H9 (cell line): ENCODE data around the gene MRPS18B. TPM values are rescaled to one million over a fixed set of nuclear protein-coding genes. Genes with fewer than 3 reads are reported as not detected.
A peak's percentile ranks its signal among the peaks of the same experiment; 100 is the strongest.

Experiments
- DNase-seq: peaks from one replicate; pipeline ENCODE4 v3.0.0-alpha.2; 2017
- H2AFZ ChIP-seq: one replicate; pipeline ENCODE4 v1.6.1; 2013; ENCODE audit warnings: mild to moderate bottlenecking, low read length, control low read depth, moderate library complexity
- H2AK5ac ChIP-seq: 2 replicates; pipeline ENCODE4 v1.6.1; 2013; ENCODE audit warnings: low read length, control low read depth, mixed read lengths; ENCODE audit not compliant: insufficient read length
- H2BK120ac ChIP-seq: one replicate; pipeline ENCODE4 v1.6.1; 2013; ENCODE audit warnings: low read depth, mild to moderate bottlenecking, low read length, control low read depth, inconsistent platforms; ENCODE audit not compliant: poor library complexity, severe bottlenecking
- H2BK12ac ChIP-seq: 2 replicates; pipeline ENCODE4 v1.6.1; 2013; ENCODE audit warnings: low read length, control low read depth, mixed read lengths, low read depth; ENCODE audit not compliant: insufficient read length
- H2BK15ac ChIP-seq: 2 replicates; pipeline ENCODE4 v1.6.1; 2013; ENCODE audit warnings: low read depth, low read length, control low read depth
- H2BK20ac ChIP-seq: one replicate; pipeline ENCODE4 v1.6.1; 2013; ENCODE audit warnings: low read depth, mild to moderate bottlenecking, low read length, control low read depth, inconsistent platforms; ENCODE audit not compliant: poor library complexity, severe bottlenecking
- H2BK5ac ChIP-seq: 2 replicates; pipeline ENCODE4 v1.6.1; 2013; ENCODE audit warnings: low read length, control low read depth, mixed read lengths; ENCODE audit not compliant: insufficient read length
- H3K14ac ChIP-seq: 2 replicates; pipeline ENCODE4 v1.6.1; 2013; ENCODE audit warnings: low read length, control low read depth; ENCODE audit not compliant: insufficient read depth
- H3K18ac ChIP-seq: 2 replicates; pipeline ENCODE4 v1.6.1; 2013; ENCODE audit warnings: low read depth, mild to moderate bottlenecking, mixed read lengths, low read length, control low read depth; ENCODE audit not compliant: insufficient read length
- H3K23ac ChIP-seq: 2 replicates; pipeline ENCODE4 v1.6.1; 2013; ENCODE audit warnings: low read length, control low read depth, mixed read lengths, low read depth; ENCODE audit not compliant: insufficient read length
- H3K23me2 ChIP-seq: 2 replicates; pipeline ENCODE4 v1.6.1; 2013; ENCODE audit warnings: low read depth, mild to moderate bottlenecking, mixed read lengths, low read length, control low read depth; ENCODE audit not compliant: insufficient read length, poor library complexity, severe bottlenecking
- H3K27ac ChIP-seq: 2 replicates; pipeline ENCODE4 v1.5.1; 2013; ENCODE audit warnings: low read length, control low read depth, mixed read lengths, low read depth; ENCODE audit not compliant: insufficient read length
- H3K27me3 ChIP-seq: 2 replicates; pipeline ENCODE4 v1.6.1; 2013; ENCODE audit warnings: low read length, control low read depth, inconsistent platforms; ENCODE audit not compliant: insufficient read depth
- H3K4ac ChIP-seq: 2 replicates; pipeline ENCODE4 v1.6.1; 2013; ENCODE audit warnings: low read depth, mild to moderate bottlenecking, control low read depth, inconsistent platforms, low read length, moderate library complexity
- H3K4me1 ChIP-seq: 2 replicates; pipeline ENCODE4 v1.6.1; 2013; ENCODE audit warnings: low read length, control low read depth, inconsistent platforms; ENCODE audit not compliant: insufficient read depth
- H3K4me2 ChIP-seq: 2 replicates; pipeline ENCODE4 v1.6.1; 2013; ENCODE audit warnings: low read length, control low read depth, mixed read lengths; ENCODE audit not compliant: insufficient read length, insufficient read depth
- H3K56ac ChIP-seq: 2 replicates; pipeline ENCODE4 v1.6.1; 2013; ENCODE audit warnings: low read depth, mild to moderate bottlenecking, mixed read lengths, low read length, control low read depth; ENCODE audit not compliant: insufficient read length
- H3K79me1 ChIP-seq: 2 replicates; pipeline ENCODE4 v1.6.1; 2013; ENCODE audit warnings: low read depth, mild to moderate bottlenecking, moderate library complexity, low read length, control low read depth, inconsistent platforms; ENCODE audit not compliant: insufficient read depth, poor library complexity, severe bottlenecking
- H3K79me2 ChIP-seq: 2 replicates; pipeline ENCODE4 v1.6.1; 2013; ENCODE audit warnings: low read length, control low read depth, inconsistent platforms; ENCODE audit not compliant: insufficient read depth
- H3K9ac ChIP-seq: 2 replicates; pipeline ENCODE4 v1.6.1; 2013; ENCODE audit warnings: low read length, control low read depth, mixed read lengths; ENCODE audit not compliant: insufficient read length; ENCODE audit errors: extremely low read depth
- H3K9me3 ChIP-seq: one replicate; pipeline ENCODE4 v1.6.1; 2013; ENCODE audit warnings: low read depth, low read length, inconsistent platforms; ENCODE audit not compliant: control insufficient read depth
- H3T11ph ChIP-seq: one replicate; pipeline ENCODE4 v1.6.1; 2013; ENCODE audit warnings: mild to moderate bottlenecking, low read length, control low read depth, inconsistent platforms
- H4K20me1 ChIP-seq: one replicate; pipeline ENCODE4 v1.6.1; 2013; ENCODE audit not compliant: control insufficient read depth, insufficient read length, insufficient read depth
- H4K5ac ChIP-seq: 2 replicates; pipeline ENCODE4 v1.6.1; 2013; ENCODE audit warnings: low read depth, mild to moderate bottlenecking, mixed read lengths, low read length, control low read depth; ENCODE audit not compliant: insufficient read length
- H4K8ac ChIP-seq: replicated peaks from 2 replicates; pipeline ENCODE4 v1.6.1; 2013; ENCODE audit warnings: low read length, control low read depth, mixed read lengths, low read depth; ENCODE audit not compliant: insufficient read length
- H4K91ac ChIP-seq: 2 replicates; pipeline ENCODE4 v1.6.1; 2013; ENCODE audit warnings: low read depth, mild to moderate bottlenecking, moderate library complexity, mixed read lengths, low read length, control low read depth; ENCODE audit not compliant: insufficient read length
- H3K27ac Mint-ChIP-seq, 3 experiments: 2 replicates in 2 of 3; 3 replicates in 1 of 3; pipeline ENCODE4 v1.8.0; 2020 to 2021; ENCODE audit warnings: mixed read lengths in 3 of 3, mild to moderate bottlenecking in 1 of 3, moderate library complexity in 1 of 3
- H3K27me3 Mint-ChIP-seq: 2 replicates; pipeline ENCODE4 v1.8.0; 2021; ENCODE audit warnings: low read depth, mild to moderate bottlenecking, moderate library complexity, mixed read lengths
- H3K36me3 Mint-ChIP-seq, 3 experiments: 2 replicates in 2 of 3; 3 replicates in 1 of 3; pipeline ENCODE4 v1.8.0; 2020 to 2021; ENCODE audit warnings: low read depth in 3 of 3, mixed read lengths in 3 of 3; ENCODE audit not compliant: insufficient read depth in 1 of 3
- H3K4me1 Mint-ChIP-seq, 2 experiments: 2 replicates each; pipeline ENCODE4 v1.8.0; 2020; ENCODE audit warnings: mixed read lengths in 2 of 2
- H3K4me3 Mint-ChIP-seq, 2 experiments: 2 replicates in 1 of 2; 3 replicates in 1 of 2; pipeline ENCODE4 v1.8.0; 2020 to 2021; ENCODE audit warnings: mild to moderate bottlenecking in 2 of 2, mixed read lengths in 2 of 2, moderate library complexity in 1 of 2
- H3K9me3 Mint-ChIP-seq, 2 experiments: 2 replicates in 1 of 2; 3 replicates in 1 of 2; pipeline ENCODE4 v1.8.0; 2020; ENCODE audit warnings: mild to moderate bottlenecking in 2 of 2, mixed read lengths in 2 of 2, moderate library complexity in 1 of 2
- total RNA-seq: library from RNA; stranded (reverse); gene quantifications from 2 replicates; pipeline ENCODE4 v1.2.1, GENCODE V29; 2021
- TF ChIP-seq, protein P1 (sequence below): fragments of 200-600 bp; sonication (generic); conservative IDR thresholded peaks from 3 replicates; pipeline ENCODE4 v1.8.0; 2021; ENCODE audit warnings: antibody characterized with exemption, mild to moderate bottlenecking

Gene MRPS18B
- total RNA-seq, 1 experiment from 2014 or later: 54.0 TPM

DNA sequence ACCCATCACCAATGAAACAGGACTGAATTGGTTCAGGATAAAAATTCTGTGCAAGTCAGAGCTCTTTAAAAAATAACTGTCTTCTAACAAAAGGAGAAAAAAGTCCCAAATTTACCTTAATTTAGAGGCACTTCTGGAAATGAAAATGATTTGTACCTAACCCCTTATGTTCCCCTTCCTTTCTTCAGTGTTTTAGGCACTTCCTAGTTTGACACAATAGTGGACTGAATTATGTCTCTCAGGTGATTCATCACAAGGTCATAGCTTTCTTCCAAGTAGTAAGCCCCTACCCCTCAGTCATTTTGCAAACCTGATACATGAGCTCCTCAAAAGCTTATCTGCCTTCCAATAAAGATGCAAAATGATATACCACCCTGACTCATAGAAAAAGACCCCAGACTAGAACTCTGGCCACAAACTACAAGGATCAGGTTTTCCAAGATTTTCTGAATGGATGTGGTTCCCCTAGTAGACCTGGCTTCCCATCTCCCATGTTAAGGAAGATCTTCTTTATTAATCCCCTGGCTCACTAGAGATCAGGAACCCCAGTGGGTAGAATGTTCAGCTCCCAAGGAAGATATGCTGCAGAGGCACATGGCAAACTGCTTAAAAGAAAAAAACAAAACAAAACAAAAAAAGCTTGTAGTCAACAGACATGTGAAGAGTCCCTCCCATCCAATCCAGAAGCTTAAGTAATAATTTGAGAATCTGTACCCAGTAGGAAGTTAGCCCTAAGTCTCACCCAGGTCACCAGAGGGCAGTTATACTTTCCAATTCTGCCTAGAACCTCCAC is 4.2 kb upstream of the MRPS18B start:
- H3K27ac Mint-ChIP-seq: peak overlapping the region; percentile 46 to 88 (median 79); a peak in 6 of 7 replicates
- Histone ChIP-seq H3K27ac (no peak overlapping the region), H3K79me1 (peaks cover 1% of the 10 kb centered on the region), H2BK20ac (no peak overlapping the region), H4K91ac (no peak overlapping the region), H3K4ac (no peak overlapping the region), H3K79me2 (peaks cover 2% of the 10 kb centered on the region; the same call in 1 of the 2 replicates), H4K8ac (no peak overlapping the region), H3K4me1 (peaks cover 4% of the 10 kb centered on the region; the same call in 1 of the 2 replicates), H3K9ac (no peak overlapping the region), H2AFZ (no peak overlapping the region), H3K23me2 (peaks cover 20% of the 10 kb centered on the region), H4K5ac (no peak overlapping the region), H2BK12ac (no peak overlapping the region), H2BK15ac (no peak overlapping the region), H3K18ac (no peak overlapping the region), H3K23ac (no peak overlapping the region), H2BK120ac (no peak overlapping the region), H3K4me2 (peak overlapping the region; percentile 89), H4K20me1 (no peaks in the 10 kb centered on the region), H3T11ph (no peak overlapping the region), H3K14ac (no peak overlapping the region), H2BK5ac (no peak overlapping the region), H3K27me3 (no peaks in the 10 kb centered on the region), H3K56ac (no peak overlapping the region), H3K9me3 (no peaks in the 10 kb centered on the region), H2AK5ac (no peak overlapping the region)
- no peaks in the 10 kb centered on the region; the same call in 1 of the 2 replicates for H3K27me3 Mint-ChIP-seq
- TF ChIP-seq, protein P1, sequence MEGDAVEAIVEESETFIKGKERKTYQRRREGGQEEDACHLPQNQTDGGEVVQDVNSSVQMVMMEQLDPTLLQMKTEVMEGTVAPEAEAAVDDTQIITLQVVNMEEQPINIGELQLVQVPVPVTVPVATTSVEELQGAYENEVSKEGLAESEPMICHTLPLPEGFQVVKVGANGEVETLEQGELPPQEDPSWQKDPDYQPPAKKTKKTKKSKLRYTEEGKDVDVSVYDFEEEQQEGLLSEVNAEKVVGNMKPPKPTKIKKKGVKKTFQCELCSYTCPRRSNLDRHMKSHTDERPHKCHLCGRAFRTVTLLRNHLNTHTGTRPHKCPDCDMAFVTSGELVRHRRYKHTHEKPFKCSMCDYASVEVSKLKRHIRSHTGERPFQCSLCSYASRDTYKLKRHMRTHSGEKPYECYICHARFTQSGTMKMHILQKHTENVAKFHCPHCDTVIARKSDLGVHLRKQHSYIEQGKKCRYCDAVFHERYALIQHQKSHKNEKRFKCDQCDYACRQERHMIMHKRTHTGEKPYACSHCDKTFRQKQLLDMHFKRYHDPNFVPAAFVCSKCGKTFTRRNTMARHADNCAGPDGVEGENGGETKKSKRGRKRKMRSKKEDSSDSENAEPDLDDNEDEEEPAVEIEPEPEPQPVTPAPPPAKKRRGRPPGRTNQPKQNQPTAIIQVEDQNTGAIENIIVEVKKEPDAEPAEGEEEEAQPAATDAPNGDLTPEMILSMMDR: no peak
- H3K4me1 Mint-ChIP-seq: peaks cover 34 to 41% of the 10 kb centered on the region in 2 experiments
- DNase-seq: no peak
- H3K9me3 Mint-ChIP-seq: peaks cover 8 to 12% of the 10 kb centered on the region in 2 experiments; a peak in 3 of 5 replicates
- H3K36me3 Mint-ChIP-seq: peaks cover 38 to 71% (median 55%) of the 10 kb centered on the region in 3 experiments
- peak overlapping the region; percentile 65 to 92; a peak in 4 of 5 replicates for H3K4me3 Mint-ChIP-seq
